HG02623 (cell line): Measurements from ENCODE around the gene MCFD2.
"Not testable (repeated sequence)": the region's sequence is repeated elsewhere in the genome, so short reads cannot be mapped to it uniquely, and the experiment has no call there.

Experiments used
- ATAC-seq: cut with Tn5 transposase; IDR thresholded peaks from one replicate; pipeline ENCODE4 v1.9.1; 2021; ENCODE audit warnings: moderate library complexity; ENCODE audit not compliant: unreplicated experiment

MCFD2 gene

DNA sequence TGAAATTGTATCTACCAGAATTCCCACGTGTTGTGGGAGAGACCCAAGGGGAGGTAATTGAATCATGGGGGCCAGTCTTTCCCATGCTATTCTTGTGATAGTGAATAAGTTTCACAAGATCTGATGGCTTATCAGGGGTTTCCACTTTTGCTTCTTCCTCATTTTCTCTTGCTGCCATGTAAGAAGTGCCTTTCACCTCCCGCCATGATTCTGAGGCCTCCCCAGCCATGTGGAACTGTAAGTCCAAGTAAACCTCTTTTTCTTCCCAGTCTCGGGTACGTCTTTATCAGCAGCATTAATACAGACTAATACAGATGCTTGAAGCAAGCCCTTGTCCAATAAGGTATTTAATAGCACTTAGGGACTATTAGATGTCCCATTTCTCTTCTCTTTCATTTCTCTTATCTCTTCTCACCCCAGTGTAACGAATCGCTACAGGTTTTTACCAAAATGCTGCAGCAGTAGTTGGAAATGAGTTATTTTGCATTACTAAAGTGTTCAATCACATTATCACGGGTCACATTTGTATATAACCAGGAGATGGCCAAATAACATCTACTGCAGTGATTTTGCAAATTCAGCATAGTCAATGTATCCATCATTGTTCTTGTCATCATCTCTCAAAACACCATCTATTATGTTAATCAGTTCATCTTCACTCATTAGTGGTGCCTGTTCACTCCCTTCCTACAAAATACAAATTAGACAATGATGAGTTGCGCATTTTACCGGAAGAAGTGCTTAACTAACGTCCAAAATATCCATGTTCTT lies 10.5 kb downstream of the MCFD2 start:
- ATAC-seq, result not testable (repeated sequence)

DNA sequence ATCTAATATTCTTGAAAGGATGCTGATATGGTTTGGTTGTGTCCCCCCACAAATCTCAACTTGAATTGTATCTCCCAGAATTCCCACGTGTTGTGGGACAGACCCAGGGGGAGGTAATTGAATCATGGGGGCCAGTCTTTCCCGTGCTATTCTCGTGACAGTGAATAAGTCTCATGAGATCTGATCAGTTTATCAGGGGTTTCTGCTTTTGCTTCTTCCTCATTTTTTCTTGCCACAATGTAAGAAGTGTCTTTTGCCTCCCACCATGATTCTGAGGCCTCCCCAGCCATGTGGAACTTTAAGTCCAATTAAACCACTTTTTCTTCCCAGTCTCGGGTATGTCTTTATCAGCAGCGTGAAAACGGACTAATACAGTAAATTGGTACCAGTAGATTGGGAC lies 12.6 kb downstream of the MCFD2 start:
- ATAC-seq, result not testable (repeated sequence)

DNA sequence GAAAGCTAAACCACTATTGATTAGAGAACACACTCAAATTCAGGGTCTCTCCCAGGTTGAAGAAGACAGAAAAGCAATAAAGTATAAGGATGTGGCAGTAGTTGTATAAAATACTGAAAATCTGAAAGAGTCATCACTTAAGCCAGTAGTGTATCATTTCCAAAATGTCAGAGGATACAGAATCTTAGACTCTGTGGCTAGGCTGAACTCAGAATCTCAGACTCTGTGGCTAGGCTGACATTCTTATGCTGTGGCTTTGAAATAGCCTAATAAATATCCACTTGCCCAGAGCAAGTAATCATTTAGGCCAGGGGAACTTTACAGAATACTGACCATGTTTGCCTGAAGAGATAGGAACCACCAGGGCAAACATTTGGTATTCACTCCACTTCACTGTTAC lies 13.1 kb downstream of the MCFD2 start:
- no peak for ATAC-seq

- no peak for ATAC-seq
Measured at GRCh38 chr2:46901611-46902010, 14.0 kb downstream of the MCFD2 start.

DNA sequence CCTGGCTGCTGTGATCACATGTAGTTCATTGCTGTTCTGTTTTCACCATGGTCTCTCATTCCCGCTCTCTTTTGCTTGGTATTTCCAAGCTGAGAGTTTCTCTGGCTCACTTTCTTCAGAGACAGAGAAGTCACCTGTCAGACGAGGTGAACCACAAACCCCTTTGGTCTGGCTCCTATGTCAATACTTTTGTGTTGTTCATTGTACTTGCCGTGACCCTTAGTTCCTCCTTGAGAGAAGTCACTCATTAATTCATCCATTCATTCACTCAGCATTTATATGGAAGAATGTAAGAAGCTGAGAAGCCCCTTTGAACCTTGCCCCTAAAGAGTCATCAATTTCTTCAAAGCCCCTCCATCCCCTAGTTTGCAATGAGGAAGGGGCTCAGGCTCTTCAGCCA lies 15.2 kb downstream of the MCFD2 start:
- ATAC-seq, result no peak

DNA sequence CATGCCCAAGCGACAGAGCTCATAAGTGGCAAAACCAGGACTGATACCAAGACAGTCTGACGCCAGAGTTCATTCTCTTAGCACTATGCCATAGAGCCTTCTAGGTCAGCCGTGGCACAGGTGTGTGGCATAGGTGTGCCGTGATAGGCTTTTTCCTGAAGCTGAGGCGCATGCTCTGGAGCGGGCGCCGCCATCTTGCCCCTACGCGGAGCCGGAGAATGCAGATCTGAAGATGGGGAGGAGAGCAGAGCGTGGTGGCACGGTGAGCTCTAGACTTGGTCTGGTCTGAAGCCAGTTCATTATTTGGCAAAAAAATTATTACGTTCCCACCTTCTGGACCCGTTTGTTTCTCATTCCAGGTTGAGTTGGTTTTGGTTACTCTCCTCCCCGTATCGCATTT lies 16.6 kb downstream of the MCFD2 start:
- ATAC-seq, result no peak

- ATAC-seq, result no peak
Measured at GRCh38 chr2:46898024-46898423, 17.6 kb downstream of the MCFD2 start.

DNA sequence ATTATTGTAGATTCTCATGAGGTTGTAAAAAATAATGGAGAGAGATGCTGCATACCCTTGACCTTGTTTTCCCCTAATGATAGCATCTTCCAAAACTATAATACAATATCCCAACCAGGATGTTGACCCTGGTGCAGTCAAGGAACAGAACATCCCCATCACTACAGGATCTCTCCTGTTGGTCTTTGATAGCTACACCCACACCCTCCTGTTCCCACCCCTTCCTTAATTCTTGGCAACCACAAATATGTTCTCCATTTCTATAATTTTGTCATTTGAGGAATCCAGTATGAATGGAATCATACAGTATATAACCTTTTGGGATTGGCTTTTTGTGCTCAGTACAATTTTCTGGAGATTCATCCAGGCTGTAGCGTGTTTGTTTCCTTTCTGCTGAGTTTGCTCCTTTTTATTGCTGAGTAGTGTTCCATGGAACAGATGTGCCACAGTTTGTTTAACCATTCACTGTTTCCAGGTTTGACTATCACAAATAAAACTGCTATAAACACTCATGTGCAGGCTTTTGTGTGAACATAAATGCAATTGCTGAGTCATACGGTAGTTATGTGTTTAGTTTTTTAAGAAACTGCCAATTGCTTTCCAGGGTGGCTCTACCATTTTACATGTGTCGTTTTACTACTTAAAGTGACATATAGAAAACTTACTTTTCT lies 22.2 kb downstream of the MCFD2 start:
- ATAC-seq, result no peak

DNA sequence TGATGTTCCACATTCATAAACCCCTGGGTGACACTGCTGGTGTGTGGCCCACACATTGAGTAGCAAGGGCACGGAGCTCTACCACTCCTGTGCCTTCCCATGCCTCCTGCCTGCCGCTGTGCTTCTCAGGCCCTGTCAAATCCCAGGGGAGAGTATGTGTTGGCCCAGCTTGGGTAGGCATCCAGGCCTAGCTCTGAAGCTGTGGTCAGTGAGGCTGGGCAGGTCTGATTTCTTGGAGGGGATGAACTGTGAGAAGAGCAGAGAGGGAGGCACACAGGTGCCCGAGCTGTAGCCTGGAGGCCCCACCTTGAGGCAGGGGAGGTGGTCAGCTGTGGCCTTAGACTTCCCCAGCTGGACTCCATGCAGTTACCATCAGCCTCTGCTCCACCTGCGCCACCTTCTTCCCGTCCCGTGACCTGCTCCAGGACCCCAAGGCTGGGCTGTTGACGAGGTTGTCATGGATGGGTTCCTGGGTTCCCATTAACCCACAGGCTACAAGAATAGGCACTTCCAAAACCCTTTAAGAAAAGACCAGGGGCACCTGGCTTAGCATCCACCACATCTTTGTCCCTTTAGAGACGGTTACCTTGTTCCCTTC lies 23.6 kb downstream of the MCFD2 start:
- ATAC-seq, result no peak

DNA sequence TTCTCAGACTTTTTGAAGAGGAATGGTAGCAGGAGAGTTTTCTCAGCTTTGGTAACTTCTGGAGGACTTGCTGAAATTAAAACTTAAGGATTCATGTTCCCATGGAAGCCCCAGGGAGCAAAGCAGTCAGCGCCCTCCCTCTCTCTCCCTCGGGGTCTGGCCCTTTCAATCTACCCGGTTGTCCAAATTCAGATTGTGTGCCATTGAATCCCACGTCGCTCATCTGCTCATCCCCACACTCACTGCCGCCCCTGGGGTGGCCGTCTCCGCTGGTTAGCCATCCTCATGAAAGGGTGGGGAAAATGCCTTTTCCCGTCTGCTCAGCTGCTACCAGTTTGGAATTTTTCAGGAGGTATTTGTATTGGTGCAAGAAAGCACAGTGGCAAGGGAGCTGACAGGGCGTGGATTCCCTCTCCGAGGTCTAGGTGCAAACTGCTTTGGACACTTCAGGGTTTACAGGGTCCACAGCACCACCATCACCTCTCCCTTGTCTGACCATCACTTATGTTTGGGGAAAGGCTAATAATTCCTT lies 27.1 kb downstream of the MCFD2 start:
- no peak for ATAC-seq

DNA sequence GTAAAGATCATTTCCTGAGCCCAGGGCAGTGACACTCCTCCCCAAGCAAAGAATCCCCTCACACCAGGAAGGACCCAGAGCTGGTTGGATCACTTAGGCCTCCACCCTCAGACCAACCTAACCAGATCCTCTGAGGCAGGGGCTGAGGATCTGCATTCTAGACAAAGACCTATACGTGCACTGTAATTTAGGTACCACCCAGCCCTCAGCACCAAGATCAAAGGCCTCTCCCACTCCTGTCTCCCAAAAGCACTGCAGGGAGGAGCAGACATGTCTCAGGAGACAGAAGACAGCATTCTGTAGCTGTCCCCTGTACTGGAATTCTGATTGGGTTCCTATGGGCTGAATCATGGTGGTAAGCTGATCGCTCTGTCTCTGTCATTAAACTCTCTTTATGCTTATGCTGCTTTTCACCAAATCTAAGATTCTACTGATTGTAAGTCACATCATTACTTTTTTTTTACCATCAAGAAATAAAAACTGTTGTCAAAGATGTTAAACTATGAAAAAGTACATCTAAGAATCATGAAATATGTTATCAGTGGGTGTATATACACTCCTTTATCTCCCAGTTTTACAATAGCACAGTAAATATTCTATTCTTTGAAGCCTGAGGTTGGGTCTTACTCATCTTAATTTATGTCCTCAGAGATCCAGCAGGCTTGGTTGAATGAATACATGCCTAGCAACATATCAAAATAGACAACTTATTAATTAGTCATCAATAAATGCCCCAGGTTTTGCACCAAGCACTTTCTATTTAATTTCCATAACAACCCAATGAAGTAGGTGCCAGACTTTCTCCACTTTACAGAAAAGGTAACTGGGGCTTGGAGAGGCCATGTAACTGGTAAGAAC lies 28.3 kb downstream of the MCFD2 start:
- ATAC-seq, result no peak

GRCh38 chr2:46886268-46887027 lies 29.2 kb downstream of the MCFD2 start:
- no peak for ATAC-seq

DNA sequence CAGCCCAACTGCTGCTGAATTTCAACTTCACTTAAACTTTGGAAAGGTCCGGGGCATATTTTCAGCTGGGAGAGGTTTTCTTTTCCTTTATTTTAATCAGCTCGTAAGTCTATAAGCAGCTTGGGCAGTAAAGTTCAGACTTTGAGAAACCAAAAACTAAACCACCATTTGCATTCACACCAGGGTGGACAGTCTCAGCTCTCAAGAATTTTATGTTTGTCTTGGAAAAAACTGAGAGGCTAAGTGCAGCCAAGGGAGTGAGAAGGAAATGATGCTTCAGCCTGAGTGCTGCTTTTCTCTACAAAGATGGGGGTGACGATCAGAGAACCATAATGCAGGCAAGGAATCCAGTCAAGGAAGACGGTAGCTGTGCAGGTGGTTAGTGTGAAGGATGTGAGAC lies 30.2 kb downstream of the MCFD2 start:
- no peak for ATAC-seq

DNA sequence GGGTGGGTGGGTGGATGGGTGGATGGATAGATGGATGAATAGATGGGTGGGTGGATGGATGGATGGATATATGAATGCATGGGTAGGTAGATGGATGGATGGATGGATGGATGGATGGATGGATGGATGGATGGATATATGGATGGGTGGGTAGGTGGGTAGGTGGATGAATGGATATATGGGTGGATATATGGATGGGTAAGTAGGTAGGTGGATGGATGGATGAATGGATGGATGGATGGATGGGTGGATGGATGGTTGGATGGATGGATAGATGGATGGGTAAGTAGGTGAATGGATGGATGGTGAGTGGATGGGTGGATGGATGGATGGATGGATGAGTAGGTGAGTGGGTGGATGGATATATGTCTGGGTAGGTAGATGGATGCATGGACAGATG lies 36.1 kb downstream of the MCFD2 start:
- no peak for ATAC-seq

GRCh38 chr2:46878886-46879285 lies 36.7 kb downstream of the MCFD2 start:
- no peak for ATAC-seq

DNA sequence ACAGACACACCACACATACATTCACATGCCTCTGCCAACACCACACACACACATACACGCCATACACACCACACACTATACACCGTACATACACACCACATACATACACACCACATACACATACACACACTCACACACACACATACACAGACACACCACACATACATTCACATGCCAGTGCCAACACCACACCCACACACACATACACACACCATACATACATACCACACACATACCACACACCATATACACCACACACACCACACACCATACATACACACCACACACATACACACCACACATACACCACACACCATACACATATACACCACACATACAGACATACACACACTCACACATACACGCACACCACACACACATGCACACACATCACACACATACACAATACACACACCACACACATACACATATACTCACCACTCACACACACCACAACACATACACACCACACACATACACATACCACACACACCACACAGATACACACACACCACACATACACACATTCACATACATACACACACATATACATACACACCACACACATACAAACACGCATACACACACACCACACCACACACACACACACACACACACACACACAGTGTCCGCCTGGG lies 37.2 kb downstream of the MCFD2 start:
- ATAC-seq, result no peak

GRCh38 chr2:46877619-46878113 lies 37.9 kb downstream of the MCFD2 start:
- no peak for ATAC-seq

DNA sequence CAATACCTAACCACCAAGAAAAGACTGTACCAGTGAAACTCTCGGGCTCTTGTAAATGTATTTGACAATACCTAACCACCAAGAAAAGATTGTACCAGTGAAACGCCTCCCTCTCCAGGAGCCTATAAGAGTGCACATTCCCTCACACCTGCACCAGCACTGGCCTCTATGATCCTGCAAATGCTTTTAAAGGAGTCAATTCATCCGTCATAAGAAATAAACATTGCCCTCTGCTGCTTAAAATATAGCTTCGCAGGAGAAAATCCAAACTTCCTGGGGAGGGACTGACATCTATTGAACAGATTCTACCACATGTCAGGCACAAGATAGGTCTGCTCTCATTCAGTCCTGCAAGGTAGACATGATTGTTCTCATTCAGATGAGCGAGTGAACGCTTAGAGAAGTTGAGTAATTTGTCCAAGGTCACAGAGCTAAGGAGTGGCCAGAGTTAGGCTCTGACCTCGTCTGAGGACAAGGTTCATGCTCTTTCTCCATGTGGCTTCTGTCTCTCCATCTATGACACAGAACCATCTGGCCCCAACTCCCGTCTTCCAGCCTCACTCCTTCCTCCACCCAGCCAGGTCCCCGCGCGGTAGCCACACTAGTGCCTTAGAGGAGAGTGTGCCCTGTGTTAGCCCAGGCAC lies 38.7 kb downstream of the MCFD2 start:
- ATAC-seq, result no peak
